ENCODE results near the gene BRAT1.

BRAT1 gene

DNA sequence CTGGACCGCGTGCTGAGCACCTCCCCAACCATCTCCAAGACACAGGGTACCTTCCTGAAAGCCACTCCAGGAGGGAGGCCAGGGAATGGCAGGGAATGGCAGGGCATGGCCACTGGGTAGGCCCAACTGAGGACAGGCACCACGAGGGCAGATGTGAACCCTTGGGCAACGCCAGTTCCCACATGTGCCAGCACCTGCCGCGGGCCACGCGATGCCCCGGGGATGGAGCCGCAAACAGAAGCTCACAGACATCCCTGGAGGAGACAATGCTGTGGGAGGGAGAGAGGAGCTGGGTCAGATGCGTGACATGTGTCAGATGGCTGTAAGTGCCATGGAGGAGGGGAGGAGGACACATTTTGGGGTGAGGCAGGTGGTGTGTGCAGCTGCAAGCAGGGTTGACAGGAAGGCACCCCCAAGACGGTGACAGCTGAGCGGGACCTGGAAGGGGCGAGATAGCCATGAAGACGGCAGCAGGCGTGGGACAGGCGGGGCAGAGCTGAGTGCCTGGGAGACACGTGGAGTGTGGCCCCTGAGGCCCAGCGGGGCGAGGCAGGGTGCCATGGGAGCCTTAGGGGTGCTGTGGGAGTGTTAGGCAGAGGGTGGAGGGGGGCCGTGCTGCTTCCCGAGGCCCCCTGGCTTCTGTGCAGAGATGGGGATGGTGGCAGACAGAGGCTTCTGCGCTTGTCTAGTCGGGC, 31.1 kb upstream of the BRAT1 start:
- Histone ChIP-seq H3K4me3 (ENCODE audit: low read depth in 1 of 5, low read length in 5 of 5) (no peak overlapping the region), H3K9ac (ENCODE audit: low read length in 5 of 5) (no peak overlapping the region), H3K27me3 (ENCODE audit: control insufficient read depth in 5 of 5, insufficient read depth in 4 of 5, low read length in 5 of 5) (no peaks in the 10 kb centered on the region), H3K27ac (ENCODE audit: low read depth, low read length) (no peak overlapping the region), H3K4me1 (ENCODE audit: control insufficient read depth in 5 of 5, insufficient read depth in 5 of 5, low read length in 5 of 5) (no peaks in the 10 kb centered on the region), H3K9me3 (ENCODE audit: control insufficient read depth in 5 of 5, low read length in 5 of 5) (no peaks in the 10 kb centered on the region), H3K36me3 (ENCODE audit: control insufficient read depth in 5 of 5, insufficient read depth in 5 of 5, low read length in 5 of 5) (peaks cover 0 to 57% (median 43%) of the 10 kb centered on the region in 5 donors)

DNA sequence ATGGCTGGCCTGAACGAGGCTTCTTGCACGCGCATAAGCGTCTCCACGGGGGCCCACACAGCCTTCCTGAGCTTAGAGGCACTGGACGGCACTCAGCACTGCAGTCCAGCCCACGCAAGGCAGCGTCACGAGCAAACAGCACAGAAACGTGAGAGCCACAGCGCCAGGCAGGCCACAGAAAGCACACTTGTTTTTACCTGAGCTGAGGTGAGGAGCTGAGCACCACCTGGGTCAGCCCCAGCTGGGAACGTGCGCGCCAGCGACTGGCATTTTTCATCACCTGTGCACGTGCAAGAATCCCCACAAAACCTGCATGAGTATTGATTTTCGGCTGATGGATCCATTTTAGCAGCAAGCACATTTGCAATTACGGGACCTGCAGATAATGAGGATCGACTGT, 30.1 kb upstream of the BRAT1 start:
- Histone ChIP-seq H3K36me3 (ENCODE audit: control insufficient read depth in 5 of 5, insufficient read depth in 5 of 5, low read length in 5 of 5) (peaks cover 0 to 47% (median 37%) of the 10 kb centered on the region in 5 donors), H3K9ac (ENCODE audit: low read length in 5 of 5) (no peak overlapping the region), H3K4me1 (ENCODE audit: control insufficient read depth in 5 of 5, insufficient read depth in 5 of 5, low read length in 5 of 5) (no peaks in the 10 kb centered on the region), H3K4me3 (ENCODE audit: low read depth in 1 of 5, low read length in 5 of 5) (no peak overlapping the region), H3K27me3 (ENCODE audit: control insufficient read depth in 5 of 5, insufficient read depth in 4 of 5, low read length in 5 of 5) (no peaks in the 10 kb centered on the region), H3K27ac (ENCODE audit: low read depth, low read length) (no peak overlapping the region), H3K9me3 (ENCODE audit: control insufficient read depth in 5 of 5, low read length in 5 of 5) (no peaks in the 10 kb centered on the region)

DNA sequence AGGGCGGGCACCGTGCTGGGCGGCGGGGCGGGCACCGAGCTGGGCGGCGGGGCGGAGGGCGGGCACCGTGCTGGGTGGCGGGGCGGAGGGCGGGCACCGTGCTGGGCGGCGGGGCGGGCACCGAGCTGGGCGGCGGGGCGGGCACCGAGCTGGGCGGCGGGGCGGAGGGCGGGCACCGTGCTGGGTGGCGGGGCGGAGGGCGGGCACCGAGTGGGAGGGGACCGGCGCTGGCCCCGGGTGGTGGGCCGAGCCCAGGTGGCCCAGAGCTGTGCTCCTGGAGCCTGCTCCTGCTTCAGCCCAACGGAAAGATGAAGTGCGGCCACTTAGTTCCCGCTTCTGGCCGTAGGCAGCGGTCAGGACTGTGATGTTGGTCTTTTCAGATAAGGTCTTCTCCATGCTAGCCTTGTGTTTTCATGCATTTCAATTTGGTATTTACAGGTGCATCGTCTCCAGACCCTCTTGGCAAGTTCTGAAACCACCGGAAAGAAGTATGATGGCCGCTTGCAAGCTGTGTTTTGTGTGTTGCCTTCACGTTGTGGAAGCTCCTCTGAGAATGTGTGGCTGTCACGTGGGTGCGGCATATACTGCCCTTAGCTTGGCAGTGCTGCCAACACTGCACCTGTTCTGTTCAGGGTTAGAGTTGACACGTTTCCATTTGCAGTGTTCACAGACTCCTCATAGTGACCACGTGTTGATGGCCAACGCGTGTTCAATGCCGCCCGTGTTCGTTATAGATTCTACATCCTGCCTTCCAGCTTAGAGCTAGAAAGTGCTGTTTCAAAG, 28.7 kb upstream of the BRAT1 start:
- H3K4me3 ChIP-seq (ENCODE audit: low read depth in 1 of 5, low read length in 5 of 5): no peak overlapping the region
- H3K27ac ChIP-seq (ENCODE audit: low read depth, low read length): no peak overlapping the region
- no peaks in the 10 kb centered on the region for H3K9me3 ChIP-seq (ENCODE audit: control insufficient read depth in 5 of 5, low read length in 5 of 5)
- H3K36me3 ChIP-seq (ENCODE audit: control insufficient read depth in 5 of 5, insufficient read depth in 5 of 5, low read length in 5 of 5): peaks cover 0 to 38% (median 35%) of the 10 kb centered on the region in 5 donors
- no peaks in the 10 kb centered on the region for H3K27me3 ChIP-seq (ENCODE audit: control insufficient read depth in 5 of 5, insufficient read depth in 4 of 5, low read length in 5 of 5)
- H3K4me1 ChIP-seq (ENCODE audit: control insufficient read depth in 5 of 5, insufficient read depth in 5 of 5, low read length in 5 of 5): no peaks in the 10 kb centered on the region
- no peak overlapping the region for H3K9ac ChIP-seq (ENCODE audit: low read length in 5 of 5)

DNA sequence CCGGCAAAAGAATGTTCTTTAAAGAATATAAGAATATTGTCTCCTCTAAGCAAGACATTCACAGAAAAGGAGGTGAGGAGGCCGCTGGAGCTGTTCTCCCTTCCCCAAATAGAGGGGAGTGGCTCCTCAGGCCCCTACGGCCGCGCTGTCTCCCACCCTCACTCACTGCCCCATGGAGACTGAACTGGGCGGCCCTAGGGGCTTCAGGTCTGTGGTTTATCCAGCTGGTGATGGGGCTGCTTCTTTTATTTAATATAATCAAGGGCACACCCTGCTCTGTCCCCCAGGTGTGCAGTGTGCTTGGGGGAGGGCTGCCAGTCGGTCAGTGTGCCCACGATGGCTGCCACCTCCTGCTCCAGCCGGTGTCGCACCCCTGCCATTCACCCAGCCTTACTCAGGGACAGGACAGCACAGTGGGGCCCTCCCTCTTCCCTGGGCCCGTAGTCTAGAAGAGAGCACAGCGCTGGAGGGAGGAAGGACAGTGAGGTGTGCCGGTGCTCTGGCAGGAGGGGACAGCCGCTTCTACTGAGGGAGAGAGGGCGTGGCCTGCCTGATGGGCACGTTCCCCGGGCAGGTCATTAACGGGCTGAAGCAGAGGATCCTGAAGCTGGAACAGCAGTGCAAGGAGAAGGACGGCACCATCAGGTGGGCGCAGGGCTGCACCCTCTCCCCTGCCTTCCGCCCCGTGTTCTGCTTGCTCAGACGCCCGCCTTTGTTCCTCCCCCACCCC, 26.8 kb upstream of the BRAT1 start:
- Histone ChIP-seq H3K27ac (ENCODE audit: low read depth, low read length) (no peak overlapping the region), H3K4me3 (ENCODE audit: low read depth in 1 of 5, low read length in 5 of 5) (no peak overlapping the region), H3K36me3 (ENCODE audit: control insufficient read depth in 5 of 5, insufficient read depth in 5 of 5, low read length in 5 of 5) (peaks cover 0 to 40% (median 37%) of the 10 kb centered on the region in 5 donors), H3K27me3 (ENCODE audit: control insufficient read depth in 5 of 5, insufficient read depth in 4 of 5, low read length in 5 of 5) (no peaks in the 10 kb centered on the region), H3K9ac (ENCODE audit: low read length in 5 of 5) (no peak overlapping the region), H3K4me1 (ENCODE audit: control insufficient read depth in 5 of 5, insufficient read depth in 5 of 5, low read length in 5 of 5) (no peaks in the 10 kb centered on the region), H3K9me3 (ENCODE audit: control insufficient read depth in 5 of 5, low read length in 5 of 5) (no peaks in the 10 kb centered on the region)

DNA sequence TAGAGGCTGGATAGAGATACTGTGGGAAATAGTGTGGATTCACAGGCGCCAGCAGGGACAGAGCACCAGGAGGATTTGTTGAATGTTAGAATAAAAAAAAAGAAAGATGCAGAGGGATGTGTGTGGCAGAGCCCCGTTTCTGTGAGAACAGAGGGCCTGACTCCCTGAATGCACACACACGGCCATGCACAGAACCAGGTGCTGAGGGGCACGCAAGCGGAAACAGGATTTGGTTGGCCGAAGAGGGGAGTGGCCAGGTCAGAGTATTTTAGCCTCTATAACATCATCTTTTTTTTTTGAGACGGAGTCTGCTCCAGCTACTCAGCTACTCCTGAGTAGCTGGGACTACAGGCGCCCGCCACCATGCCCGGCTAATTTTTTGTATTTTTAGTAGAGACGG, 25.3 kb upstream of the BRAT1 start:
- H3K36me3 ChIP-seq (ENCODE audit: control insufficient read depth in 5 of 5, insufficient read depth in 5 of 5, low read length in 5 of 5): peaks cover 0 to 41% (median 33%) of the 10 kb centered on the region in 5 donors
- H3K4me3 ChIP-seq (ENCODE audit: low read depth in 1 of 5, low read length in 5 of 5): no peak overlapping the region
- H3K4me1 ChIP-seq (ENCODE audit: control insufficient read depth in 5 of 5, insufficient read depth in 5 of 5, low read length in 5 of 5): no peaks in the 10 kb centered on the region
- H3K9ac ChIP-seq (ENCODE audit: low read length in 5 of 5): no peak overlapping the region
- no peaks in the 10 kb centered on the region for H3K27me3 ChIP-seq (ENCODE audit: control insufficient read depth in 5 of 5, insufficient read depth in 4 of 5, low read length in 5 of 5)
- H3K27ac ChIP-seq (ENCODE audit: low read depth, low read length): no peak overlapping the region
- H3K9me3 ChIP-seq (ENCODE audit: control insufficient read depth in 5 of 5, low read length in 5 of 5): no peaks in the 10 kb centered on the region

DNA sequence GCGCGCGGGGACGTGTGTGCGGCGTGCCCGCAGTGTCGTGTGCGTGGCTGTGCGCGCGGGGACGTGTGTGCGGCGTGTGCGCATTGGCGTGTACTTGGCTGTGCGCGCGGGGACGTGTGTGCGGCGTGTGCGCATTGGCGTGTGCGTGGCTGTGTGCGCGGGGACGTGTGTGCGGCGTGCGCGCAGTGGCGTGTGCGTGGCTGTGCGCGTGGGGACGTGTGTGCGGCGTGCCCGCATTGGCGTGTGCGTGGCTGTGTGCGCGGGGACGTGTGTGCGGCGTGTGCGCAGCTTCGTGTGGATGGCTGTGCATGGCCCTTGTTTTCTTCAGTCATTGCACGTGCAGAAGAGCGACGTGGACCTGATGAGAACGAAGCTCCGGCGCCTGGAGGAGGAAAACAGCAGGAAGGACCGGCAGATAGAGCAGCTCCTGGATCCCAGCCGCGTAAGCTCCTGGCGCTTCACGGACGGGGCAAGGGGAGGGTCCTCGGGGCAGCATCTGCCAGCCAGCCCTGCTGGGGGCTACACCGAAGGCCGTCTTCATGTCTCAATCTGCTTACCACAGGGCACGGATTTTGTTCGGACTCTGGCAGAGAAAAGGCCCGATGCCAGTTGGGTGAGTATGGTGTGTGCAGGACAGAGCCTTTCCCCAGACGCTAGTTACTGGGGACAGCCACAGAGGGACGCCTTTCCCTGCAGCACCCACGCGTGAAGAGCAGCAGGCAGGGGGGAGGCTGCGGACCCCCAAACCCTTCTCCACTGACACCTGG, 22.8 kb upstream of the BRAT1 start:
- Histone ChIP-seq H3K9me3 (ENCODE audit: control insufficient read depth in 5 of 5, low read length in 5 of 5) (no peaks in the 10 kb centered on the region), H3K36me3 (ENCODE audit: control insufficient read depth in 5 of 5, insufficient read depth in 5 of 5, low read length in 5 of 5) (peaks cover 0 to 42% (median 36%) of the 10 kb centered on the region in 5 donors)

DNA sequence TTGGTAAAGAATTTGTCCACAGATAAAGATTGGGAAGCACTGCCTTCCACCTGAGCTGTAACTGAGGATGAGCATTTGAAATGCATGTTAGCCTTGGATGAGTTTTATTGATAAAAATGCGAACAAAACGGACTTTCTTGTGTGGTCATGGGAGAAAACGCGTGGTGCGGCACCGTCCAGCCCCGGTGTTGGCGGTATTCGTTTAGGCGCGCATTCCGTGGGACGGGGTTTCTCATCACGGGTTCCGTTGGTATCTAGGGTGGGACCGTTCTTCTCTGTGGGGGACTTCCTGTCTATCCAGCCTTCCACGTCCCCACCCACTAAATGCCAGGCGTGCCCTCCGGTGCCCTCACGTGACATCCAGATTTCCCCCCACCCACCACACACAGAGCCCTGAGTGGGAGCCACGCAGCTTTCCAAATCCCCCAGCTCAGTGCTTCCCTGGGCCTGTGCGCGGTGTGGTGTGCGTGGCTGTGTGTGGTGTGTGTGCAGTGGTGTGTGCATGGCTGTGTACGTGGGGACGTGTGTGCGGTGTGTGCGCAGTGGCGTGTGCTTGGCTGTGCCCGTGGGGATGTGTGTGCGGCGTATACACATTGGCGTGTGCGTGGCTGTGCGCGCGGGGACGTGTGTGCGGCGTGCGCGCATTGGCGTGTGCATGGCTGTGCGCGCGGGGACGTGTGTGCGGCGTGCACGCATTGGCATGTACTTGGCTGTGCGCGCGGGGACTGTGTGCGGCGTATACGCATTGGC, 21.6 kb upstream of the BRAT1 start:
- no peak overlapping the region for H3K27ac ChIP-seq (ENCODE audit: low read depth, low read length)
- H3K4me3 ChIP-seq (ENCODE audit: low read depth in 1 of 5, low read length in 5 of 5): no peak overlapping the region
- H3K36me3 ChIP-seq (ENCODE audit: control insufficient read depth in 5 of 5, insufficient read depth in 5 of 5, low read length in 5 of 5): peaks cover 4 to 51% (median 41%) of the 10 kb centered on the region in 5 donors
- H3K4me1 ChIP-seq (ENCODE audit: control insufficient read depth in 5 of 5, insufficient read depth in 5 of 5, low read length in 5 of 5): no peaks in the 10 kb centered on the region
- no peaks in the 10 kb centered on the region for H3K9me3 ChIP-seq (ENCODE audit: control insufficient read depth in 5 of 5, low read length in 5 of 5)
- no peak overlapping the region for H3K9ac ChIP-seq (ENCODE audit: low read length in 5 of 5)
- no peaks in the 10 kb centered on the region for H3K27me3 ChIP-seq (ENCODE audit: control insufficient read depth in 5 of 5, insufficient read depth in 4 of 5, low read length in 5 of 5)

More for the DNA sequence above, 22.8 kb upstream of the BRAT1 start:
- Histone ChIP-seq H3K9ac (ENCODE audit: low read length in 5 of 5) (no peak overlapping the region), H3K4me3 (ENCODE audit: low read depth in 1 of 5, low read length in 5 of 5) (no peak overlapping the region), H3K4me1 (ENCODE audit: control insufficient read depth in 5 of 5, insufficient read depth in 5 of 5, low read length in 5 of 5) (no peaks in the 10 kb centered on the region), H3K27me3 (ENCODE audit: control insufficient read depth in 5 of 5, insufficient read depth in 4 of 5, low read length in 5 of 5) (no peaks in the 10 kb centered on the region), H3K27ac (ENCODE audit: low read depth, low read length) (no peak overlapping the region)

DNA sequence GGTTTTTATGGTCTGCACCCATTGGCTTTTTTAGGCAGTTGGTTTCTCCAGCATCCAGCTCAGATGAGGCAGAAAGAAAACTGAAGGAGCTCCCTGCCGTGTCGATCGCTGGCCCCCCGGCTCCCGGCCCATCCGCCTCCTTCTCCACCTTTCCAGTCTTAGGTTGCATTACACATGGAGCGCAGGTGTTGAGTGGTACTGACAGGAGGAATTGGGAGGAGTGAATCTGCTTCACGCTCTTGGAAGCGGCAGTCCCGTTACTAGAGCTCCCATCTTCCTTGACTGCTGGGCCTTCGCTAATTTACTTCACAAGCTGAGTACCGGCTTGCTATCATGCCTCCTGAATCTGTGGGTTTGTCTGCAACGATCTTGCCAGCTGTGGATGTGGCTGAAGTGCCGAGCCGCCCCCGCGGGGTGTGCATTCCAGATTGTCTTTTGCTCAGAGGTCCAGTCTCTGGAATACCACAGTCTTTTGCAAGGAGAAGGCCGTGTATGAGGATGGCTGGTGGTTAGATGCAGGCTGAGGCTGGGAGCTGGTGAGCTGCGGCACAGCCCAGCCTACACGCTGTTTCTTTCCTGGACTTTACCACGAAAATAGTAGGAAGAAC, 20.5 kb upstream of the BRAT1 start:
- Histone ChIP-seq H3K27ac (ENCODE audit: low read depth, low read length) (no peak overlapping the region), H3K4me3 (ENCODE audit: low read depth in 1 of 5, low read length in 5 of 5) (no peak overlapping the region), H3K27me3 (ENCODE audit: control insufficient read depth in 5 of 5, insufficient read depth in 4 of 5, low read length in 5 of 5) (no peaks in the 10 kb centered on the region), H3K4me1 (ENCODE audit: control insufficient read depth in 5 of 5, insufficient read depth in 5 of 5, low read length in 5 of 5) (no peaks in the 10 kb centered on the region), H3K36me3 (ENCODE audit: control insufficient read depth in 5 of 5, insufficient read depth in 5 of 5, low read length in 5 of 5) (peaks cover 4 to 58% (median 44%) of the 10 kb centered on the region in 5 donors), H3K9ac (ENCODE audit: low read length in 5 of 5) (no peak overlapping the region), H3K9me3 (ENCODE audit: control insufficient read depth in 5 of 5, low read length in 5 of 5) (no peaks in the 10 kb centered on the region)
